ENCODE results near the gene CCDC59. TPM values are rescaled to one million over a fixed set of nuclear protein-coding genes. Genes with fewer than 3 reads are reported as not detected.
A peak's percentile ranks its signal among the peaks of the same experiment; 100 is the strongest.

Gene CCDC59
- polyA plus RNA-seq, 1 of the 3 experiments (the other 2 are of a cell fraction): 28.0 TPM

DNA sequence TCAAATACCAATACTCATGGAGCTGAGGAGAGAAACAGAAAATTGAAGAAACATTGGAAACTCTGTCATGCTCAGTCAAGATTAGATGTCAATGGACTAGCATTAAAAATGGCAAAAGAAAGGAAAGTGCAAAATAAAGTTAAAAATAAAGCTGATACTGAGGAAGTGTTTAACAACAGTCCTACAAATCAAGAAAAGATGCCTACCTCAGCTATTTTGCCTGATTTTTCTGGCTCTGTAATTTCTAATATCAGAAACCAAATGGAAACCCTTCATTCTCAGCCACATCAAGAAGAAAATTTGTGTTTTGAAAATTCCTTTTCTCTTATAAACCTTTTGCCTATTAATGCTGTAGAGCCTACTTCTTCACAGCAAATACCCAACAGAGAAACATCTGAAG lies 40.7 kb upstream of the CCDC59 start:
- Histone ChIP-seq H3K9ac (no peak overlapping the region), H3K36me3 (replicated peaks in 1 of 2; ENCODE audit: control insufficient read depth in 1 of 2, insufficient read depth in 2 of 2, low read length in 1 of 2) (peaks cover 4 to 5% of the 10 kb centered on the region in 2 experiments), H3K79me2 (ENCODE audit: insufficient read depth) (no peaks in the 10 kb centered on the region), H3K4me2 (no peak overlapping the region), H3K4me1 (ENCODE audit: control insufficient read depth in 1 of 2, insufficient read depth in 2 of 2, low read depth in 1 of 2, low read length in 1 of 2) (no peaks in the 10 kb centered on the region), H2AFZ (ENCODE audit: low read depth) (no peak overlapping the region; the same call in 1 of the 2 replicates), H3K27ac (ENCODE audit: low read depth in 2 of 2, low read length in 1 of 2) (no peak overlapping the region), H3F3A (replicated peaks; ENCODE audit: insufficient read depth) (no peaks in the 10 kb centered on the region), H3K4me3 (ENCODE audit: low read depth in 2 of 2, low read length in 1 of 2) (no peak overlapping the region), H3K27me3 (ENCODE audit: insufficient read depth) (no peaks in the 10 kb centered on the region), H3K9me2 (no peaks in the 10 kb centered on the region), H4K20me1 (ENCODE audit: insufficient read depth) (no peaks in the 10 kb centered on the region), H3K9me3 (no peaks in the 10 kb centered on the region)
- ChIA-PET POLR2A (no interaction called here), CTCF (interaction anchor here (0.6 to 1.2 kb wide), 3 partner anchors 10 to 40 kb away, joined by 3 to 5 read pairs (median 3); partner anchors contain the start of genes CCDC59 and METTL25)
- no peak for DNase-seq
- no peak for TF ChIP-seq MEF2A (IDR thresholded peaks at IDR 0.05; ENCODE audit: borderline replicate concordance, low read depth)

DNA sequence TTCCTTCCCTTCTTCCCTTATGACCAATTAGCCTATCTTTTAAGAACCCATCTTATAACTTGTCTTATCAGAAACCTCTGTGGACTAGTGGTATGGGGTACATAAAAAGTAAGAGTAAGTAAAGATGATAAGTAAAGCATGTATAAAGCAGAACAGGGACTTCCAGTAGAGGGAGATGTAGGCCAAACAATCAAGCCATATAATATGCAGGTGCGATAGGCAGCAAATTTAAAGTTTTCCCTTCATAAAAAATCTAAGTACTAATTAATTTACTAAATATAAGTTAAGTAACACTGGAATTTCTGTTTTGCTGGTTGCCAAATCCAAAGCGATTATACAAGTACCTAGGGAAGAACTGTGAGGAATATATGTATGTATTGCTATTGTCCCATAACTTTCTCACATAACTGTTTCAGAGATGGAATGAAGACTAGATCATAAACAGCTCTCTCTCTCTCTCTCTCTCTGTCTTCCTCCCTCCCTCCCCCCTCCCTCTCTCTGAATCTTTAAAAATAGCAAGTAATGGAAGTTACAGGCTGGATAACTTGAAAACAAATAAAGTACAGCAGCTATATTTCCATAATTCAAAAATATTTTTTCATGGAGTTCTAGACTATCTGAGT lies 25.9 kb upstream of the CCDC59 start:
- Histone ChIP-seq H2AFZ (ENCODE audit: low read depth) (no peak overlapping the region), H3K36me3 (replicated peaks in 1 of 2; ENCODE audit: control insufficient read depth in 1 of 2, insufficient read depth in 2 of 2, low read length in 1 of 2) (no peaks in the 10 kb centered on the region), H3K9me3 (no peaks in the 10 kb centered on the region), H3K4me1 (ENCODE audit: control insufficient read depth in 1 of 2, insufficient read depth in 2 of 2, low read depth in 1 of 2, low read length in 1 of 2) (no peaks in the 10 kb centered on the region), H3K4me3 (ENCODE audit: low read depth in 2 of 2, low read length in 1 of 2) (no peak overlapping the region; a peak in 1 of 4 replicates), H3K9ac (no peak overlapping the region), H3F3A (replicated peaks; ENCODE audit: insufficient read depth) (no peaks in the 10 kb centered on the region), H3K27ac (ENCODE audit: low read depth in 2 of 2, low read length in 1 of 2) (no peak overlapping the region), H3K27me3 (ENCODE audit: insufficient read depth) (no peaks in the 10 kb centered on the region), H4K20me1 (ENCODE audit: insufficient read depth) (no peaks in the 10 kb centered on the region), H3K9me2 (no peaks in the 10 kb centered on the region), H3K4me2 (no peak overlapping the region), H3K79me2 (ENCODE audit: insufficient read depth) (no peaks in the 10 kb centered on the region)
- WGBS (ENCODE audit: low lambda C conversion rate): 81% methylated on average over 2 of the region's 2 CpGs
- POLR2A ChIA-PET: no interaction called here
- TF ChIP-seq YY1 (IDR thresholded peaks at IDR 0.05; ENCODE audit: low read depth) (no peak), RAD21 (IDR thresholded peaks at IDR 0.05; ENCODE audit: low read length) (peak; percentile 76), SMC3 (IDR thresholded peaks at IDR 0.05; ENCODE audit: low read depth, low read length) (peak; percentile 23; the same call in 1 of the 2 replicates)
- TF ChIP-seq, protein P1, sequence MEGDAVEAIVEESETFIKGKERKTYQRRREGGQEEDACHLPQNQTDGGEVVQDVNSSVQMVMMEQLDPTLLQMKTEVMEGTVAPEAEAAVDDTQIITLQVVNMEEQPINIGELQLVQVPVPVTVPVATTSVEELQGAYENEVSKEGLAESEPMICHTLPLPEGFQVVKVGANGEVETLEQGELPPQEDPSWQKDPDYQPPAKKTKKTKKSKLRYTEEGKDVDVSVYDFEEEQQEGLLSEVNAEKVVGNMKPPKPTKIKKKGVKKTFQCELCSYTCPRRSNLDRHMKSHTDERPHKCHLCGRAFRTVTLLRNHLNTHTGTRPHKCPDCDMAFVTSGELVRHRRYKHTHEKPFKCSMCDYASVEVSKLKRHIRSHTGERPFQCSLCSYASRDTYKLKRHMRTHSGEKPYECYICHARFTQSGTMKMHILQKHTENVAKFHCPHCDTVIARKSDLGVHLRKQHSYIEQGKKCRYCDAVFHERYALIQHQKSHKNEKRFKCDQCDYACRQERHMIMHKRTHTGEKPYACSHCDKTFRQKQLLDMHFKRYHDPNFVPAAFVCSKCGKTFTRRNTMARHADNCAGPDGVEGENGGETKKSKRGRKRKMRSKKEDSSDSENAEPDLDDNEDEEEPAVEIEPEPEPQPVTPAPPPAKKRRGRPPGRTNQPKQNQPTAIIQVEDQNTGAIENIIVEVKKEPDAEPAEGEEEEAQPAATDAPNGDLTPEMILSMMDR (IDR thresholded peaks at IDR 0.05): peak; percentile 74
- no peak for DNase-seq
- CTCF ChIA-PET: interaction anchor here (0.6 to 1.4 kb wide), 6 partner anchors 11 to 383 kb away, joined by 4 to 6 read pairs (median 4); partner anchors contain the start of genes CCDC59 and METTL25

DNA sequence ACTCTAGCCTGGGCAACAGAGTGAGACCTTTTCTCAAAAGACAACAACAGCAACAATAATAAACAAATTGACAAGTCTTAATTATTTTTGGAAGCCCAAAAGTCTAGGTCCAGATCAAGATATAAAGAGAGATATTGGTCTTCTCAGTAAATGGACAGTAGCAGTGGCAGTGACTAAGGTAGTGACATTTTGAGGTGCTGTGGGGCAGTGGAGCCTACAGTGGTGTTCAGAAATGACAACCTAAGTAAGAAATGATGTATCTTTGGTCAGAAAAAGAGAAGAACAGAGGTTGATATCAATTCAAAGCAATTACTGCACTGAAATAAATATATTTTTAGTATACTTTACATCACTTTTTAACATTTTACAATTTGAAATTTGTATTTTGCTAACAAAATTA lies 20.8 kb upstream of the CCDC59 start:
- Histone ChIP-seq H3K27ac (ENCODE audit: low read depth in 2 of 2, low read length in 1 of 2) (no peak overlapping the region), H3K36me3 (replicated peaks in 1 of 2; ENCODE audit: control insufficient read depth in 1 of 2, insufficient read depth in 2 of 2, low read length in 1 of 2) (no peaks in the 10 kb centered on the region), H3K27me3 (ENCODE audit: insufficient read depth) (no peaks in the 10 kb centered on the region), H3K4me3 (ENCODE audit: low read depth in 2 of 2, low read length in 1 of 2) (no peak overlapping the region), H3K9me3 (no peaks in the 10 kb centered on the region), H3K9me2 (no peaks in the 10 kb centered on the region), H3K9ac (no peak overlapping the region), H4K20me1 (ENCODE audit: insufficient read depth) (no peaks in the 10 kb centered on the region), H3K4me1 (ENCODE audit: control insufficient read depth in 1 of 2, insufficient read depth in 2 of 2, low read depth in 1 of 2, low read length in 1 of 2) (no peaks in the 10 kb centered on the region), H2AFZ (ENCODE audit: low read depth) (no peak overlapping the region), H3F3A (replicated peaks; ENCODE audit: insufficient read depth) (no peaks in the 10 kb centered on the region), H3K4me2 (no peak overlapping the region), H3K79me2 (ENCODE audit: insufficient read depth) (no peaks in the 10 kb centered on the region)
- no peak for DNase-seq
- CTCF ChIA-PET: interaction anchor here (1.5 kb wide), 1 partner anchor 21 kb away, joined by 5 read pairs; the partner anchor contains the start of genes CCDC59 and METTL25
- POLR2A ChIA-PET: no interaction called here
- TF ChIP-seq FOXJ3 (CRISPR knock-in tag; IDR thresholded peaks at IDR 0.05) (no peak), TCF12 (IDR thresholded peaks at IDR 0.05) (no peak), GATA2 (CRISPR knock-in tag; IDR thresholded peaks at IDR 0.05) (no peak), ELF1 (IDR thresholded peaks at IDR 0.05) (no peak), RAD21 (IDR thresholded peaks at IDR 0.05; ENCODE audit: low read length) (no peak), FOSL2 (IDR thresholded peaks at IDR 0.05; ENCODE audit: borderline replicate concordance, low read depth) (no peak), MXI1 (IDR thresholded peaks at IDR 0.05; ENCODE audit: low read depth, low read length) (no peak)
- TF ChIP-seq, protein P2, sequence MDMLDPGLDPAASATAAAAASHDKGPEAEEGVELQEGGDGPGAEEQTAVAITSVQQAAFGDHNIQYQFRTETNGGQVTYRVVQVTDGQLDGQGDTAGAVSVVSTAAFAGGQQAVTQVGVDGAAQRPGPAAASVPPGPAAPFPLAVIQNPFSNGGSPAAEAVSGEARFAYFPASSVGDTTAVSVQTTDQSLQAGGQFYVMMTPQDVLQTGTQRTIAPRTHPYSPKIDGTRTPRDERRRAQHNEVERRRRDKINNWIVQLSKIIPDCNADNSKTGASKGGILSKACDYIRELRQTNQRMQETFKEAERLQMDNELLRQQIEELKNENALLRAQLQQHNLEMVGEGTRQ (IDR thresholded peaks at IDR 0.05; ENCODE audit: borderline replicate concordance, low read depth, low read length): no peak
- TF ChIP-seq, protein P1 (IDR thresholded peaks at IDR 0.05): no peak
- TF ChIP-seq, protein P3, sequence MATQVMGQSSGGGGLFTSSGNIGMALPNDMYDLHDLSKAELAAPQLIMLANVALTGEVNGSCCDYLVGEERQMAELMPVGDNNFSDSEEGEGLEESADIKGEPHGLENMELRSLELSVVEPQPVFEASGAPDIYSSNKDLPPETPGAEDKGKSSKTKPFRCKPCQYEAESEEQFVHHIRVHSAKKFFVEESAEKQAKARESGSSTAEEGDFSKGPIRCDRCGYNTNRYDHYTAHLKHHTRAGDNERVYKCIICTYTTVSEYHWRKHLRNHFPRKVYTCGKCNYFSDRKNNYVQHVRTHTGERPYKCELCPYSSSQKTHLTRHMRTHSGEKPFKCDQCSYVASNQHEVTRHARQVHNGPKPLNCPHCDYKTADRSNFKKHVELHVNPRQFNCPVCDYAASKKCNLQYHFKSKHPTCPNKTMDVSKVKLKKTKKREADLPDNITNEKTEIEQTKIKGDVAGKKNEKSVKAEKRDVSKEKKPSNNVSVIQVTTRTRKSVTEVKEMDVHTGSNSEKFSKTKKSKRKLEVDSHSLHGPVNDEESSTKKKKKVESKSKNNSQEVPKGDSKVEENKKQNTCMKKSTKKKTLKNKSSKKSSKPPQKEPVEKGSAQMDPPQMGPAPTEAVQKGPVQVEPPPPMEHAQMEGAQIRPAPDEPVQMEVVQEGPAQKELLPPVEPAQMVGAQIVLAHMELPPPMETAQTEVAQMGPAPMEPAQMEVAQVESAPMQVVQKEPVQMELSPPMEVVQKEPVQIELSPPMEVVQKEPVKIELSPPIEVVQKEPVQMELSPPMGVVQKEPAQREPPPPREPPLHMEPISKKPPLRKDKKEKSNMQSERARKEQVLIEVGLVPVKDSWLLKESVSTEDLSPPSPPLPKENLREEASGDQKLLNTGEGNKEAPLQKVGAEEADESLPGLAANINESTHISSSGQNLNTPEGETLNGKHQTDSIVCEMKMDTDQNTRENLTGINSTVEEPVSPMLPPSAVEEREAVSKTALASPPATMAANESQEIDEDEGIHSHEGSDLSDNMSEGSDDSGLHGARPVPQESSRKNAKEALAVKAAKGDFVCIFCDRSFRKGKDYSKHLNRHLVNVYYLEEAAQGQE (IDR thresholded peaks at IDR 0.05; ENCODE audit: low read depth, low read length): no peak
